ENCODE measurements around the gene SPRY1. TPM values are rescaled to one million over a fixed set of nuclear protein-coding genes. Genes with fewer than 3 reads are reported as not detected.
A peak's percentile ranks its signal among the peaks of the same experiment; 100 is the strongest.

The SPRY1 gene
- total RNA-seq, 4 donors from 2014 or later, result 101 to 195 (median 169) TPM

DNA sequence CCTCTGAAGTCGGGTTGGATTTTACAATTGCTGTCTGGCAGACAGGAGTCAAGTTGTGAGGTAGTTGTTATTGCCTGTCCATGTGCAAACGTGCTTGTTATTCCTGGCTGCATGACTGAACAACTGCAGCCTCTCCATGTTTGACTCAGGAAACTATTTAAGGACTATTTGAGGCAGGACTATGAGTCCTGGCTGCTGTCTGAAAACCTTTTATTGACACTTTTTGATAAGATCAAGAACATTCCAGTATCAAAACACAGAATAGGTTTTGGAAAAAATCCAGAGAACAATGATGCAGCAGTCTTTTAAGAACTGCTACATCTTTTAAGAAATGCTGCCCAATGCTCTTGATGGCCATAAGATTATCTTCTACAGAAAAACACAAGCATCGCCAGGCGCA lies 10.0 kb upstream of the SPRY1 start:
- 49 to 53% methylated on average over 4 of the region's 4 CpGs for WGBS, 2 donors
- Histone ChIP-seq H3K9me3 (no peaks in the 10 kb centered on the region), H3K4me3 (no peak overlapping the region), H3K27ac (no peak overlapping the region), H3K27me3 (no peaks in the 10 kb centered on the region), H3K36me3 (no peaks in the 10 kb centered on the region), H3K4me1 (peaks cover 0 to 10% (median 0%) of the 10 kb centered on the region in 4 donors)
- no peak for DNase-seq (ENCODE audit: low spot score in 2 of 2)
- TF ChIP-seq EP300 (IDR thresholded peaks at IDR 0.05) (peak in 1 of 2 donors; percentile 25), POLR2A (IDR thresholded peaks at IDR 0.05) (no peak)
- TF ChIP-seq, protein P1, sequence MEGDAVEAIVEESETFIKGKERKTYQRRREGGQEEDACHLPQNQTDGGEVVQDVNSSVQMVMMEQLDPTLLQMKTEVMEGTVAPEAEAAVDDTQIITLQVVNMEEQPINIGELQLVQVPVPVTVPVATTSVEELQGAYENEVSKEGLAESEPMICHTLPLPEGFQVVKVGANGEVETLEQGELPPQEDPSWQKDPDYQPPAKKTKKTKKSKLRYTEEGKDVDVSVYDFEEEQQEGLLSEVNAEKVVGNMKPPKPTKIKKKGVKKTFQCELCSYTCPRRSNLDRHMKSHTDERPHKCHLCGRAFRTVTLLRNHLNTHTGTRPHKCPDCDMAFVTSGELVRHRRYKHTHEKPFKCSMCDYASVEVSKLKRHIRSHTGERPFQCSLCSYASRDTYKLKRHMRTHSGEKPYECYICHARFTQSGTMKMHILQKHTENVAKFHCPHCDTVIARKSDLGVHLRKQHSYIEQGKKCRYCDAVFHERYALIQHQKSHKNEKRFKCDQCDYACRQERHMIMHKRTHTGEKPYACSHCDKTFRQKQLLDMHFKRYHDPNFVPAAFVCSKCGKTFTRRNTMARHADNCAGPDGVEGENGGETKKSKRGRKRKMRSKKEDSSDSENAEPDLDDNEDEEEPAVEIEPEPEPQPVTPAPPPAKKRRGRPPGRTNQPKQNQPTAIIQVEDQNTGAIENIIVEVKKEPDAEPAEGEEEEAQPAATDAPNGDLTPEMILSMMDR (IDR thresholded peaks at IDR 0.05), result no peak

GRCh38 chr4:123390846-123391456 lies 5.6 kb upstream of the SPRY1 start:
- H3K27me3 ChIP-seq, result no peaks in the 10 kb centered on the region
- 44 to 51% methylated on average over 3 of the region's 3 CpGs for WGBS, 2 donors
- H3K9me3 ChIP-seq, result no peaks in the 10 kb centered on the region
- no peak overlapping the region for H3K27ac ChIP-seq
- H3K36me3 ChIP-seq, result no peaks in the 10 kb centered on the region
- H3K4me3 ChIP-seq, result no peak overlapping the region
- TF ChIP-seq POLR2A (IDR thresholded peaks at IDR 0.05), result no peak
- TF ChIP-seq, protein P1 (IDR thresholded peaks at IDR 0.05), result peak; percentile 23 to 57 (median 48)
- DNase-seq (ENCODE audit: low spot score in 2 of 2), result no peak
- peaks cover 0 to 10% (median 0%) of the 10 kb centered on the region in 4 donors for H3K4me1 ChIP-seq

- Histone ChIP-seq H3K27me3 (no peaks in the 10 kb centered on the region), H3K4me1 (no peaks in the 10 kb centered on the region), H3K4me3 (no peak overlapping the region), H3K9me3 (no peaks in the 10 kb centered on the region), H3K36me3 (no peaks in the 10 kb centered on the region), H3K27ac (no peak overlapping the region)
- no peak for DNase-seq (ENCODE audit: low spot score in 2 of 2)
- TF ChIP-seq, protein P1 (IDR thresholded peaks at IDR 0.05), result no peak
- TF ChIP-seq POLR2A (IDR thresholded peaks at IDR 0.05) (no peak), EP300 (IDR thresholded peaks at IDR 0.05) (no peak)
- 80 to 84% methylated on average over 5 of the region's 5 CpGs for WGBS, 2 donors
Measured at GRCh38 chr4:123393721-123394120, 2.9 kb upstream of the SPRY1 start.

DNA sequence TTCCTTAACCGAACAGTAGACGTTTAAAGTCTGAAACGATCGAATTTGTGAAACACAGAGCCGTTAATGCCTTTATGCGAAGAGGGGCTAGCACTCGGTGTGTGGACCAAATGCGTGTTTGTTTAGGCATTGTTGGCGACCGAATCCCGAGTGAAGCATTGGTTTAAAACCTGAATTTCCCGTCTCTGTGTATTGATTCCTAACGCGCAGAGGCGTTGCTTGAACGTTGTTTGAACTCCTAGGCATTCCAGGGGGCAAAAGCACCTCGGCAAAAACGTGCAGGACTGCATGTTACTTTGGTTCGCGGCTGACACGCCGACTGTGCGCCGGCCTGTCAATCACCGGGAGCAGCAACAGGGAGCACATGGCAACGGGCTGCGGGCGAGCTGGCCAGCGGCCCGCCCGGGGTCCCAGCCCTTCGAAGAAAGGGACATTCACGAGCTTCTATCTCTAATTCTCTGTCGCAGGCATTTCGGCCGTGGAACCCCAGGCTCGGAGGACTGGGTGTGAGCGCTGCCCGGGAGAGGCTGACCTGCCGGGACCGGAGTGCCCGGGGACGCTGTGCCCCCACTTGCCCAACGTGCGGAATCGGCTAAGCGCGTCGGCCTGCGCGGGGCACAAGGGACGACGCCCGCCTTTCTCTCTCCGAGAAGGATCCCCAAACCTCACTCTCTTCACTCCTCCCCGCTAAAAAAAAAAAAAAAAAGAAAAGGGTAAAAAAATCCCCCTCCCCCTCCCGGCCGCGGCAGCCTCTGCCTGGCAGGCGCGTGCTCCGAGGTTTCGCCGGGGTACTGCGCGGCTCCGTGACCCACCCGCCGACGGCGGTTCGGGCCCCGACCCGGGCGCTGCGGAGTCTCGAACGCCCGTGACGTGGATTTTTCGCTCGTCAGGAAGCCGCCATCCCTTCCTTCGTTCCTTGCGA lies 810 bp downstream of the SPRY1 start:
- Histone ChIP-seq H3K9me3 (no peaks in the 10 kb centered on the region), H3K36me3 (peaks cover 0 to 11% (median 0%) of the 10 kb centered on the region in 3 donors), H3K4me3 (peak overlapping the region; percentile 66 to 85 (median 70)), H3K27me3 (no peaks in the 10 kb centered on the region), H3K27ac (peak overlapping the region; percentile 10 to 91 (median 87)), H3K4me1 (peaks cover 0 to 10% (median 0%) of the 10 kb centered on the region in 4 donors)
- WGBS, 2 donors, result 0% methylated on average over 84 to 85 of the region's 85 CpGs
- TF ChIP-seq, protein P1 (IDR thresholded peaks at IDR 0.05), result no peak
- TF ChIP-seq EP300 (IDR thresholded peaks at IDR 0.05), result no peak
- TF ChIP-seq POLR2A (IDR thresholded peaks at IDR 0.05), result no peak
- DNase-seq (ENCODE audit: low spot score in 2 of 2), result peak in 1 of 2 donors; percentile 26

All from tibial nerve (tissue), 4 donors.